A673 (cell line): Measurements from ENCODE around the gene RCC1.

Experiments used
- CTCF ChIP-seq: fragments of 300-800, 200-600 bp; sonication (generic); conservative IDR thresholded peaks from 2 replicates; pipeline ENCODE4 v1.5.1; 2017; ENCODE audit warnings: low read depth, mild to moderate bottlenecking, antibody characterized with exemption, low read length, moderate library complexity, mixed read lengths
- EZH2 ChIP-seq: fragments of 200-600 bp; sonication (generic); IDR thresholded peaks from 2 replicates; pipeline ENCODE4 v1.6.1; 2017; ENCODE audit warnings: borderline replicate concordance, low read depth, mild to moderate bottlenecking, mixed read lengths, antibody characterized with exemption, low read length; ENCODE audit not compliant: poor library complexity, severe bottlenecking

GRCh38 chr1:28456078-28456477 is 49.8 kb upstream of the RCC1 start:
- no peak for TF ChIP-seq CTCF
- TF ChIP-seq EZH2, result no peak
